Adipocyte (in vitro differentiated cells): ENCODE results near the gene AASDH.

Experiments used
- DNase-seq: peaks from one replicate; pipeline ENCODE4 v3.0.0-alpha.2; 2015; ENCODE audit warnings: low read depth
- H3K27me3 ChIP-seq: replicated peaks from 2 replicates; pipeline ENCODE4 v1.7.0; 2013; ENCODE audit warnings: mild to moderate bottlenecking, low read length, moderate library complexity; ENCODE audit not compliant: control insufficient read depth, insufficient read depth
- H3K36me3 ChIP-seq: 2 replicates; pipeline ENCODE4 v1.7.0; 2013; ENCODE audit warnings: low read length, mild to moderate bottlenecking, moderate library complexity; ENCODE audit not compliant: control insufficient read depth, insufficient read depth, severe bottlenecking
- H3K4me1 ChIP-seq: 2 replicates; pipeline ENCODE4 v1.7.0; 2013; ENCODE audit warnings: mild to moderate bottlenecking, low read length, moderate library complexity; ENCODE audit not compliant: control insufficient read depth, insufficient read depth
- H3K4me3 ChIP-seq: 2 replicates; pipeline ENCODE4 v1.7.0; 2013; ENCODE audit warnings: mild to moderate bottlenecking, low read length, moderate library complexity
- H3K9ac ChIP-seq: 2 replicates; pipeline ENCODE4 v1.7.0; 2013; ENCODE audit warnings: mild to moderate bottlenecking, low read length, moderate library complexity
- H3K9me3 ChIP-seq: 2 replicates; pipeline ENCODE4 v1.7.0; 2013; ENCODE audit warnings: mild to moderate bottlenecking, low read length, moderate library complexity; ENCODE audit not compliant: control insufficient read depth

AASDH gene

GRCh38 chr4:56387023-56388001 lies at the start of gene AASDH:
AASDH (minus strand) TSS chr4:56387491; CDS start chr4:56384299, 3,192 bp downstream.
- Histone ChIP-seq H3K27me3 (no peaks in the 10 kb centered on the region), H3K36me3 (no peaks in the 10 kb centered on the region), H3K9me3 (no peaks in the 10 kb centered on the region), H3K4me1 (peaks cover 19% of the 10 kb centered on the region), H3K4me3 (peak within 1 kb of the TSS; percentile 95), H3K9ac (peak within 1 kb of the TSS; percentile 97)
- peak; percentile 96 for DNase-seq

- peak; percentile 99 for DNase-seq
- Histone ChIP-seq H3K27me3 (no peaks in the 10 kb centered on the region), H3K4me1 (peaks cover 10% of the 10 kb centered on the region), H3K36me3 (no peaks in the 10 kb centered on the region), H3K9me3 (no peaks in the 10 kb centered on the region), H3K9ac (peak within 1 kb of the TSS; percentile 91), H3K4me3 (peak within 1 kb of the TSS; percentile 98)
Observed at GRCh38 chr4:56435140-56435926, 48.0 kb upstream of the AASDH start, which contains the start of gene PPAT. PPAT (minus strand) TSS chr4:56435615; CDS start chr4:56435477, 138 bp downstream.

GRCh38 chr4:56434599-56435139 lies 47.4 kb upstream of the AASDH start:
- peak overlapping the region; percentile 91 for H3K9ac ChIP-seq

GRCh38 chr4:56433280-56433679 lies 46.0 kb upstream of the AASDH start:
- Histone ChIP-seq H3K9ac (no peak overlapping the region), H3K4me3 (no peak overlapping the region), H3K9me3 (no peaks in the 10 kb centered on the region), H3K36me3 (no peaks in the 10 kb centered on the region), H3K4me1 (peaks cover 10% of the 10 kb centered on the region), H3K27me3 (no peaks in the 10 kb centered on the region)
- DNase-seq = no peak

More at GRCh38 chr4:56434599-56435139, 47.4 kb upstream of the AASDH start:
- DNase-seq = peak; percentile 74
- H3K36me3 ChIP-seq = no peaks in the 10 kb centered on the region
- peak overlapping the region; percentile 98 for H3K4me3 ChIP-seq
- H3K27me3 ChIP-seq = no peaks in the 10 kb centered on the region
- no peaks in the 10 kb centered on the region for H3K9me3 ChIP-seq
- peaks cover 10% of the 10 kb centered on the region for H3K4me1 ChIP-seq

GRCh38 chr4:56430203-56430602 lies 42.9 kb upstream of the AASDH start:
- no peaks in the 10 kb centered on the region for H3K9me3 ChIP-seq
- no peak for DNase-seq
- H3K9ac ChIP-seq = no peak overlapping the region
- H3K4me1 ChIP-seq = peaks cover 7% of the 10 kb centered on the region
- no peak overlapping the region for H3K4me3 ChIP-seq
- H3K36me3 ChIP-seq = no peaks in the 10 kb centered on the region
- H3K27me3 ChIP-seq = no peaks in the 10 kb centered on the region

- Histone ChIP-seq H3K36me3 (no peaks in the 10 kb centered on the region), H3K27me3 (no peaks in the 10 kb centered on the region), H3K4me1 (no peaks in the 10 kb centered on the region), H3K4me3 (no peak overlapping the region), H3K9ac (no peak overlapping the region), H3K9me3 (no peaks in the 10 kb centered on the region)
- no peak for DNase-seq
Observed at GRCh38 chr4:56427179-56427578, 39.9 kb upstream of the AASDH start.

- H3K4me3 ChIP-seq = no peak overlapping the region
- H3K9me3 ChIP-seq = no peaks in the 10 kb centered on the region
- no peak for DNase-seq
- no peaks in the 10 kb centered on the region for H3K36me3 ChIP-seq
- H3K4me1 ChIP-seq = no peaks in the 10 kb centered on the region
- no peak overlapping the region for H3K9ac ChIP-seq
- no peaks in the 10 kb centered on the region for H3K27me3 ChIP-seq
Observed at GRCh38 chr4:56426273-56426672, 39.0 kb upstream of the AASDH start.

- Histone ChIP-seq H3K9me3 (no peaks in the 10 kb centered on the region), H3K9ac (no peak overlapping the region), H3K4me3 (no peak overlapping the region), H3K36me3 (no peaks in the 10 kb centered on the region), H3K27me3 (no peaks in the 10 kb centered on the region), H3K4me1 (no peaks in the 10 kb centered on the region)
- no peak for DNase-seq
Observed at GRCh38 chr4:56425518-56425917, 38.2 kb upstream of the AASDH start.

- DNase-seq = peak; percentile 83
- Histone ChIP-seq H3K4me3 (no peak overlapping the region), H3K9me3 (no peaks in the 10 kb centered on the region), H3K27me3 (no peaks in the 10 kb centered on the region), H3K36me3 (no peaks in the 10 kb centered on the region), H3K4me1 (no peaks in the 10 kb centered on the region), H3K9ac (no peak overlapping the region)
Observed at GRCh38 chr4:56424697-56425514, 37.6 kb upstream of the AASDH start.

- no peaks in the 10 kb centered on the region for H3K4me1 ChIP-seq
- H3K9me3 ChIP-seq = no peaks in the 10 kb centered on the region
- no peaks in the 10 kb centered on the region for H3K27me3 ChIP-seq
- DNase-seq = no peak
- H3K9ac ChIP-seq = no peak overlapping the region
- no peak overlapping the region for H3K4me3 ChIP-seq
- no peaks in the 10 kb centered on the region for H3K36me3 ChIP-seq
Observed at GRCh38 chr4:56424176-56424575, 36.9 kb upstream of the AASDH start.
